GM21526 (cell line): ENCODE measurements around the gene LRRC27.

Experiments used
- ATAC-seq: cut with Tn5 transposase; IDR thresholded peaks from one replicate; pipeline ENCODE4 v1.9.1; 2021; ENCODE audit warnings: moderate library complexity; ENCODE audit not compliant: unreplicated experiment, low FRiP score

LRRC27 gene

DNA sequence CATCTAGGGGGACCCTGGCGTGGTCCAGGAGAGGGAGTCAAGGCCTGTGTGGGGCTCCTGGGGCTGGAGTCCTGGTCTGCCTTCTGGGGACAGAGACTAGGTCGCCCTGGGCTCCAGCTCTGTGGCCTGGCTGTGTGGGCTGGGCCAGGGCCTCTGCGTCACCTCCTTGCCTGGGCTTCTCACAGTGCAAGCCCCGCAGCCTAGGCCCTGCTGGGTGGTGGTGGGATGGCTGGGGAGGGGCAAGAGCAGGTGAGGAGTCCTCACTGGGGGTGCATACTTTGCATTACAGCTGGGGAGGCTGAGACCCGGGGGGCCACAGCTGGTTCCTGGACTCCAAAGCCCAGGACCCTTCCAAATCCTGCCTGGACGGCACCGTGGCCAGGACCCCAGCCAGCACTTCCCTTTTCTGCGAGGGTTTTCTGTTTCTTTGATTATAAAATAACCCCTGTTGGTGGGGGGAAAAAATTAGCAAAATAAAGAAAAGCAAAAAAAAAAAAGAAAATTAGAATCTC is 88.5 kb downstream of the LRRC27 start:
- ATAC-seq: no peak

DNA sequence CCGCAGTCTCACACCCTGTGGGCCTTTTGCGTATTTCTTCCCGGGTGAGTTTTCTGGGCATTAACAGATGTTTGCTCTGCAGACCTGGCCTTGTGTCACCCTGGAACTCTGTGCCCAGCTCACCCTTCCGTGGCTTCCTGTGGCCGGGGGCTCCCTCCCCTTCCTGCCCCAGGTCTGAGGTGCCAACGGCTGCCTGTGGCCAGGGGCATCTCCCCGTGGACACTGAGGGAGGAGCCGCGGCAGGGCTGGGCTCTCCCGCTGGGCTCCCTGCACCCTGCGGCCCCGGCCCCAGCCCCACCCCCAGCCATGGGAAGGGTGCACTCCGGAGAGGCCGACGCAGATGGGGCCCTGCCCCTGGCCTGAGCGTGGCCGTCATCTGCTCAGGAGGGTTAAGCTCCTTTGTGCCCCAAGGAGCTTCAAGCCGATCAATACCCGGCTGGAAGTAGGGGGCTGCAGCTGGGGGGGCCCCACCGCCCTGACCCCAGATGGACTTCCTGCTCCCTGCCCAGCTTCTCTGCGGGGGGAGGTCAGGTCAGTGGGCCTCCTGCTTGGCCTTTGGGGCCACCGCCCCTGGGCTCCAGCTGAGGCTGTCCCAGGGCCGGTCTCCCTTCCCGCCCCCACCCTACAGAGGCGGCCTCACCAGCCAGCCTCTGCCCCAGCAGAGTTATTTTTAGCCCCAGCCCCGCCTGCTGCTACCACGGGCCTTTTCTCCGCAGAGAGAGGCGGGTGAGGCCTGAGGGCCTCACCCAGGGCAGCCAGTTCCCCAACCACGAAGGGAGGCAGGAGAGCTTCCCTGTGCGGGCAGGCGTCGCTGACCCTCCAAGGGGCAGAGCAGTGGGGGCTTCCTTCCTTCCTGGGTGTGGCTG is 89.2 kb downstream of the LRRC27 start:
- ATAC-seq: no peak

DNA sequence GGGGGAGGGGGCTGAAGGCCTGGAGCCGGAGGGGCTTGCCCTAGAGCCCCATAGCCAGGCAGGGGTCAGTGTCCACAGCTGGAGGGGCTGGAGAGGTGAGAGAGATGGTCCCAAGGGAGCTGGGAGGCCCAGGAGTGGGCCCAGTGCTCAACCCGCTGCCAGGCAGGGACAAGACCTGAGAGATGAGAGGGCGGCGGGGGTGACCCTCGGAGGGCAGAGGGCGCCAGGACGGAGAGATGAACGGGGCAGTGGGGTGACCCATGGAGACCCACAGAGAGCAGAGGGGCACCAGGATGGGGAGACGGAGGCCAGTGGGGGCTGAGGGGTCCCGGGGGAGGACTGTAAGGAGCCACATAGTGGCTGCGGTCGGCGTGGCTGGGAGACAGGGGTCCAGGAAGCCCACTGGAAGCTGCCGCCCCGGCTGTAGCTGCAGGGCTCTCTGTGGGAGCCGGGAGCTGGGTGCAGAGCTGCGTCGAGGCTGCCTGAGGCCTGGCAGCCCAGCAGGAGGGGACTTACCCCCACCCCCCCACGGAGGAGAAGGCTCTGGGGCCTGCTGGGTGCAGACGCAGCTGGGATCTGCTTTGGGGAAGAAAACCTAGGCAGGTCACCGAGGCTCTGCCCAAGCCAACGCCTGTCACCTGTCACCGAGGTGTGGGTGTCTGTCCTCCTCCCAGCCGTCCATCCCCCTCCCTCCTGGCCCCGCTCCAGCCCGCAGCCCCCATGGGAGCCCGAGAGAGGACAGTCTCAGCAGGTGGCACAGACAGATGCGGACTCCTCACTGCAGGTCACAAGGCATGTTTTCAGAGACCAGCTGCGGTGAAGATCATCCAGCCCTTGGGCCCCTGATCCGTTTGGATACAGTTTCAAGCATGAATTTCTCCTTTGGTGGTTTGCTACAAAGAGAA is 90.1 kb downstream of the LRRC27 start:
- no peak for ATAC-seq

DNA sequence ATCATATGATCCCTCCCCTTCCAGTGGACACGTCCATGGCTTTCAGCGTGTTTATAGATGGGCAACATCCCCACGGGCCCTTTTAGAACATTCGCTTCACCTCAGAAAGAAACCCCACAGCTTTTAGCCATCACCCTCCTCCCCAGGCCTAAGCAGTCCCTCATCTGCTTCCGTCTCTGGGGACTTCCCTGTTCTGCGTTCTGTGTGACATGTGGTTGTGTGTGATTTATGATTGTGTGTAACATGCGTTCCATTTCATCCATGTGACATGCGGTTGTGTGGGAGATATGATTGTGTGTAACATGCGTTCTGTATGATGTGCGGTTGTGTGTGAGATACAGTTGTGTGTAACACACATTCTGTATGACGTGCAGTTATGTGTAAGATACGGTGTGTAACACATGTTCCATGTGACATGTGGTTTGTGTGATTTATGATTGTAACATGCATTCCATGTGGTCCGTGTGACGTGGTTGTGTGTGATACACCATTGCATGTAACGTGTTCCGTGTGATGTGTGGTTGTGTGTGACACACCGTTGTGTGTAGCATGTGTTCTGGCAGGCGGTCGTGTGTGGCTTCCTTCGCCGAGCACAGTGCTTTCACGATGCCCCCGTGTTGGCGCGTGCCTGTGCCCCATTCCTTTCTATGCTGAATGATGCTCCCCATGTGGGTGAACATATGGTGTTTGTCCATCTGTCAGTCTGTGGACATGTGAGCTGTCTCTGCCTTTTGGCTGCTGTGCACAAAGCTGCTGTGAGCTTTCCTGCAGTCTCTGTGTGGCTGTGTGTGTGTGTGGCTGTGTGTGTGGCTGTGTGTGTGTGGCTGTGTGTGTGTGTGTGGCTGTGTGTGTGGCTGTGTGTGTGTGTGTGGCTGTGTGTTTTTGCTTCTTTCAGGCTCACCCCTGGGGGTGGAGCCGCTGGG is 91.2 kb downstream of the LRRC27 start:
- no peak for ATAC-seq

DNA sequence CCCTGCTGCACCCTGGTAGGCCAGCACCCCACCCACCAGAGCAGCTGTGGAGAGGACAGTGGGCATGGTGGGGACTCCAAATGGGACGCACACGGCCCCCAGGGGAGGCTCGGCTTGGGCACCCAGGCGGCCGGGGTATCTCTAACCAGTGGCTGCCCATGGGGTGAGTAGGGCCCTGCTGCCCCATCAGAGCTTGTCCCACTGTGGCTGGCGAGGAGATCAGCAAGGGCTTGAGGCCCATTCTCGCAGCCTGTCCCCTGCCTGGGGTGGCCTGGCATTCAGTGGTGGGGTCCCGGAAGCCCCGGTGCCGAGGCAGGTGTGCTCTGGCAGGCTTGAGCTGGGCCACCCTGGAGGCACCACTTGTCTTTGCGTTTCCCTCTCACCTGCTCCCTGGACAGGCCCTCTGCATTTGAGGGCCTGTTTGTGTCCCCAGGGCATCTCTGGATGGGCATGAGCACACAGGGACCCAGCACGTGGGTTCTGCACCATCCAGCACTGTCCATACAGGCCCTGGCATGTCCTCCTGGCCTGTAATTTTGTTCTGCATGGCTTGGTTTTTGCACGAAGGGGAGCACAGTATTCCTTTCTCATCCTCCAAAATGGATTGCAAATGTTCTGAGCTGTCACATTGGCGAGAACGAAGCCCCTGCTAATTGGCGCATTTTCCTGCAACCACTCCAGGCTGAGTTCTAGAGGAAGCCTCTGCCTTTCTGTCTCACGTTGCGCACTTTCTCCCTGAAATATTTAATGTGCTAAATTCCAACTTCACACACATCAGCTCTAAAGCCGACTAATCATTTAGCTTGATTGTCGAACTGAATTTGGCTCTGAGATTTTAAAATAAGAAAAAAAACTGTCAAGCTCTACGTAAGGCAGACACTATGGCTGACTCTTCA is 92.2 kb downstream of the LRRC27 start:
- no peak for ATAC-seq

DNA sequence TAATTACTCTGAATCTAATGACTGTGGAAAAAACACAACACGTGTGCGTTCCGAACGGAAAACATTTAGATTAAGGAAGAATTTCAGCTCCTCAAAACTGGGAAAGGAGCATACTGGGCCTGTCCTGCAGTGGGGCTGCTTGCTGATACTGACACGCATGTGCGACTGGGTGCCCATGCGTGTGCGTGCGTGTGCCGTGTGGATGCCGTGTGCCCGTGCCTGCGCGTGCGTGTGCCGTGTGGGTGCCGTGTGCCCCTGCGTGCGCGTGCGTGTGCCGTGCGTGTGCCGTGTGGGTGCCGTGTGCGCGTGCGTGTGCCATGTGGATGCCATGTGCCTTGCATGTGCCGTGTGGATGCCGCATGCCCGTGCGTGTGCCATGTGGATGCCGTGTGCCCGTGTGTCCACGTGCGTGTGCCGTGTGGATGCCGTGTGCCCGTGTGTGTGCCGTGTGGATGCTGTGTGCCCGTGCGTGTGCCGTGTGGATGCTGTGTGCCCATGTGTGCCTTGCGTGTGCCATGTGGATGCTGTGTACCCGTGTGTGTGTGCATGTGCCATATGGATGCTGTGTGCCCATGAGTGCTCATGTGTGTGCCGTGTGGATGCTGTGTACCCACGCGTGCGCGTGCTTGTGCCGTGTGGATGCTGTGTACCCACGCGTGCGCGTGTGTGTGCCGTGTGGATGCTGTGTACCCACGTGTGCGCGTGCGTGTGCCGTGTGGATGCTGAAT is 93.2 kb downstream of the LRRC27 start:
- ATAC-seq: no peak

DNA sequence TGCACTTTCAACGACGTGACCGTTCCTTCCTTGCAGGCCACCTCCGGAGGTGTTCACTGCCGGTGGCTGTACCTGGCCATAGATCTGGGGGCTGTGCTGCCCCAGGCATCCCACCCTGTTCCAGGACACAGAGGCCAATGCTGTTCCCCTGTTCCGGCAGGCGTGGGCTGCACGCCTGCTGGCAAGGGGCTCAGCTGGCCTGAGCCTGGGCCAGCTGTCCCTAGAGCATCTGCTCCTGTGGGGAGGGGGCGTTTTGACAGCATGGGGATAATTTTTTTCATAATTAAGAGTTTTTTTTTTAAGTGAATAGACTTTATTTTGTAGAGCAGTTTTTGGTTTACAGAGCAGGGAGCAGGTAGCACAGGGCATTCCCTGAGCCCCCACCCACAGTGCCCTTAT is 93.8 kb downstream of the LRRC27 start:
- ATAC-seq: no peak

DNA sequence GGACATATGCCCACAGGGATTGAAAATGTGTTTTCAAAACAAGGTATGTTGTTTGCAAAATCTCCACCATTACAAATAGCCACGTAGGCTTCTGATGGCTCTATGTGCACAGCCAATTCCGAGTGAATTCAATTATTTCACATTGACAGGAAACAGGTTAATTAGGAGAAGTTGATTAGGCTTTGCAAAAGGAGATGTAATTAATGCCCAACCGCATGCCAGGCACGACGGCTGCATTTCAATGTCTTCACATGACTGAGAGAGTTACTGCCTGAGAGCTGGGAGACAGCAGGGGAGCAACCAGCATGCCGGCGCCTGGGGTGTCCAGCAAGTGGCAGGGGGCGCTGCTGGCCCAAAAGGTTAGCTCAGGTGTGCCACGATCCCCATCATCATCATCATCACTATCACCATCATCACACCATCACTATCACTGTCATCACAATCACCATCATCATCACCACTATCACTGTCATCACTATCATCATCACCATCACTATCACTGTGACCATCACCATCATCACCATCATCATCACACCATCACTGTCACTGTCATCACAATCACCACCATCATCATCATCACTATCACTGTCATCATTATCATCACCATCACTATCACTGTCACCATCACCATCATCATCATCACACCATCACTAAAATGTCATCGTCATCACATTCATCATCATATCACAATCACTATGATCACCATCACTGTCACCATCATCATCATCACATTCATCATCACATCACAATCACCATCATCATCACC is 95.2 kb downstream of the LRRC27 start:
- ATAC-seq: no peak

DNA sequence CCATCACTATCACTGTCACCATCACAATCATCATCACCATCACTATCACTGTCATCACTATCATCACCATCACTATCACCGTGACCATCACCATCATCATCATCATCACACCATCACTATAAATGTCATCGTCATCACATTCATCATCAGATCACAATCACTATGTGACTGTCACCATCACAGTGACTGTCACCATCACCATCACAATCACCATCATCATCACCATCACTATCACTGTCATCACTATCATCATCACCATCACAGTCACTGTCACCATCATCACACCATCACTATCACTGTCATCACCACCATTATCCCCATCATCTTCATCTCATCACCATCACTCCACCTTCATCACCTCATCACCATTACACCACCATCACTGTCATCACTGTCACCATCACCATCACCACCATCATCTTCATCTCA is 96.0 kb downstream of the LRRC27 start:
- no peak for ATAC-seq

DNA sequence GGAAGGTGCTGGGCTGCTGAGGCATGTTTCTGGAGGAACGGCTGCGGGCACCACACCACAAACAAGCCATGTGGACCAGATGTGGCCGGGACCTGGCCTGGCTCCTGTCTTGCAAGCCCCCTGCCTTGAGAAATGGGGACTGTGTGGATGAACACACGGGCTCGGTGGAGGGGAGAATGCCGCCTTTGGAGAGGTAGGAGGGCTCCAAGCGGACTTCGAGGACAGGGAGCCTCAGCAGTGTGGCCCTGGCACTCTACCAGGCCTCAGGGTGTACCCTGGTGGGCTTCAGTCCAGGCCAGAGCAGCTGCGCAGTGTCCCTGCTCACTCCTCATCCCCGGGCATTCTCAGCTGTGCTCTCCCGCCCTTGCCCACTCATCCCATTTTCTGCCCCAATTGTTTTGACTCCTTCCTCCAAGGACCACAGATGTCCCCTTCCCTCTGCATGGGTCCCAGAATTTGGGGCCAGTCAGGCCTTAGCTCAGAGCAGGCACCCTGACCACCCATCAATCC is 96.5 kb downstream of the LRRC27 start:
- no peak for ATAC-seq
